Measurements from ENCODE around the gene TSPAN13. TPM values are rescaled to one million over a fixed set of nuclear protein-coding genes. Genes with fewer than 3 reads are reported as not detected.

The TSPAN13 gene
- polyA plus RNA-seq, 4 donors = 56.2 to 205 (median 63.9) TPM

- FAIRE-seq (no peak), DNase-seq (no peak)
- 96 to 99% (median 97%) methylated on average over 4 of the region's 4 CpGs for WGBS, 3 donors
- no peak overlapping the region for H3K27ac ChIP-seq (ENCODE audit: low read depth in 1 of 3, low read length in 2 of 3)
- H3K27me3 ChIP-seq (ENCODE audit: control insufficient read depth in 3 of 3, insufficient read depth in 3 of 3, low read length in 3 of 3) = no peaks in the 10 kb centered on the region
- H3K9me3 ChIP-seq (ENCODE audit: control insufficient read depth in 2 of 2, insufficient read depth in 1 of 2, low read depth in 1 of 2, low read length in 1 of 2) = no peaks in the 10 kb centered on the region
- H3K4me1 ChIP-seq (ENCODE audit: control insufficient read depth in 3 of 3, insufficient read depth in 2 of 3, low read depth in 1 of 3, low read length in 2 of 3) = peaks cover 0 to 1% (median 0%) of the 10 kb centered on the region in 3 donors
- no peak overlapping the region for H3K4me3 ChIP-seq (ENCODE audit: low read depth in 1 of 3, low read length in 3 of 3)
- H3K36me3 ChIP-seq (ENCODE audit: control insufficient read depth in 3 of 3, insufficient read depth in 2 of 3, low read depth in 1 of 3, low read length in 3 of 3) = no peaks in the 10 kb centered on the region
These were observed 20.7 kb upstream of the TSPAN13 start for GRCh38 chr7:16732828-16733227.

GRCh38 chr7:16734148-16734726, 19.3 kb upstream of the TSPAN13 start:
- Histone ChIP-seq H3K9me3 (ENCODE audit: control insufficient read depth in 2 of 2, insufficient read depth in 1 of 2, low read depth in 1 of 2, low read length in 1 of 2) (no peaks in the 10 kb centered on the region), H3K4me1 (ENCODE audit: control insufficient read depth in 3 of 3, insufficient read depth in 2 of 3, low read depth in 1 of 3, low read length in 2 of 3) (peaks cover 0 to 8% (median 0%) of the 10 kb centered on the region in 3 donors), H3K36me3 (ENCODE audit: control insufficient read depth in 3 of 3, insufficient read depth in 2 of 3, low read depth in 1 of 3, low read length in 3 of 3) (no peaks in the 10 kb centered on the region), H3K27me3 (ENCODE audit: control insufficient read depth in 3 of 3, insufficient read depth in 3 of 3, low read length in 3 of 3) (no peaks in the 10 kb centered on the region), H3K4me3 (ENCODE audit: low read depth in 1 of 3, low read length in 3 of 3) (no peak overlapping the region), H3K27ac (ENCODE audit: low read depth in 1 of 3, low read length in 2 of 3) (no peak overlapping the region)
- 91 to 96% (median 95%) methylated on average over 7 of the region's 7 CpGs for WGBS, 3 donors
- FAIRE-seq (no peak), DNase-seq (no peak)

GRCh38 chr7:16735020-16735419, 18.5 kb upstream of the TSPAN13 start:
- H3K27me3 ChIP-seq (ENCODE audit: control insufficient read depth in 3 of 3, insufficient read depth in 3 of 3, low read length in 3 of 3) = no peaks in the 10 kb centered on the region
- WGBS, 3 donors = 82 to 87% (median 86%) methylated on average over 4 of the region's 4 CpGs
- H3K9me3 ChIP-seq (ENCODE audit: control insufficient read depth in 2 of 2, insufficient read depth in 1 of 2, low read depth in 1 of 2, low read length in 1 of 2) = no peaks in the 10 kb centered on the region
- H3K36me3 ChIP-seq (ENCODE audit: control insufficient read depth in 3 of 3, insufficient read depth in 2 of 3, low read depth in 1 of 3, low read length in 3 of 3) = no peaks in the 10 kb centered on the region
- no peak overlapping the region for H3K27ac ChIP-seq (ENCODE audit: low read depth in 1 of 3, low read length in 2 of 3)
- H3K4me3 ChIP-seq (ENCODE audit: low read depth in 1 of 3, low read length in 3 of 3) = no peak overlapping the region
- FAIRE-seq (no peak), DNase-seq (no peak)
- peaks cover 0 to 14% (median 0%) of the 10 kb centered on the region in 3 donors for H3K4me1 ChIP-seq (ENCODE audit: control insufficient read depth in 3 of 3, insufficient read depth in 2 of 3, low read depth in 1 of 3, low read length in 2 of 3)

- Histone ChIP-seq H3K9me3 (ENCODE audit: control insufficient read depth in 2 of 2, insufficient read depth in 1 of 2, low read depth in 1 of 2, low read length in 1 of 2) (no peaks in the 10 kb centered on the region), H3K27me3 (ENCODE audit: control insufficient read depth in 3 of 3, insufficient read depth in 3 of 3, low read length in 3 of 3) (no peaks in the 10 kb centered on the region), H3K4me3 (ENCODE audit: low read depth in 1 of 3, low read length in 3 of 3) (no peak overlapping the region), H3K36me3 (ENCODE audit: control insufficient read depth in 3 of 3, insufficient read depth in 2 of 3, low read depth in 1 of 3, low read length in 3 of 3) (no peaks in the 10 kb centered on the region), H3K4me1 (ENCODE audit: control insufficient read depth in 3 of 3, insufficient read depth in 2 of 3, low read depth in 1 of 3, low read length in 2 of 3) (peaks cover 0 to 23% (median 0%) of the 10 kb centered on the region in 3 donors), H3K27ac (ENCODE audit: low read depth in 1 of 3, low read length in 2 of 3) (no peak overlapping the region)
- WGBS, 3 donors = 93% methylated on average over 5 of the region's 5 CpGs
- DNase-seq (no peak), FAIRE-seq (no peak)
These were observed 15.4 kb upstream of the TSPAN13 start for GRCh38 chr7:16738011-16738688.

GRCh38 chr7:16739863-16740622, 13.5 kb upstream of the TSPAN13 start:
- DNase-seq = peak; percentile 48 to 75
- H3K27ac ChIP-seq (ENCODE audit: low read depth in 1 of 3, low read length in 2 of 3) = peak overlapping the region in 1 of 3 donors; percentile 76

GRCh38 chr7:16740623-16740953, 13.0 kb upstream of the TSPAN13 start:
- 81 to 87% (median 86%) methylated on average over 3 of the region's 3 CpGs for WGBS, 3 donors
- no peaks in the 10 kb centered on the region for H3K9me3 ChIP-seq (ENCODE audit: control insufficient read depth in 2 of 2, insufficient read depth in 1 of 2, low read depth in 1 of 2, low read length in 1 of 2)
- H3K4me3 ChIP-seq (ENCODE audit: low read depth in 1 of 3, low read length in 3 of 3) = no peak overlapping the region
- H3K4me1 ChIP-seq (ENCODE audit: control insufficient read depth in 3 of 3, insufficient read depth in 2 of 3, low read depth in 1 of 3, low read length in 2 of 3) = peaks cover 0 to 23% (median 0%) of the 10 kb centered on the region in 3 donors
- H3K27me3 ChIP-seq (ENCODE audit: control insufficient read depth in 3 of 3, insufficient read depth in 3 of 3, low read length in 3 of 3) = no peaks in the 10 kb centered on the region
- FAIRE-seq (no peak), DNase-seq (no peak)
- H3K36me3 ChIP-seq (ENCODE audit: control insufficient read depth in 3 of 3, insufficient read depth in 2 of 3, low read depth in 1 of 3, low read length in 3 of 3) = no peaks in the 10 kb centered on the region
- H3K27ac ChIP-seq (ENCODE audit: low read depth in 1 of 3, low read length in 2 of 3) = peak overlapping the region in 1 of 3 donors; percentile 76

More at GRCh38 chr7:16739863-16740622, 13.5 kb upstream of the TSPAN13 start:
- WGBS, 3 donors = 26 to 41% (median 27%) methylated on average over 6 of the region's 6 CpGs
- no peak for FAIRE-seq
- no peaks in the 10 kb centered on the region for H3K36me3 ChIP-seq (ENCODE audit: control insufficient read depth in 3 of 3, insufficient read depth in 2 of 3, low read depth in 1 of 3, low read length in 3 of 3)
- no peaks in the 10 kb centered on the region for H3K27me3 ChIP-seq (ENCODE audit: control insufficient read depth in 3 of 3, insufficient read depth in 3 of 3, low read length in 3 of 3)
- H3K4me3 ChIP-seq (ENCODE audit: low read depth in 1 of 3, low read length in 3 of 3) = no peak overlapping the region
- H3K9me3 ChIP-seq (ENCODE audit: control insufficient read depth in 2 of 2, insufficient read depth in 1 of 2, low read depth in 1 of 2, low read length in 1 of 2) = no peaks in the 10 kb centered on the region
- H3K4me1 ChIP-seq (ENCODE audit: control insufficient read depth in 3 of 3, insufficient read depth in 2 of 3, low read depth in 1 of 3, low read length in 2 of 3) = peaks cover 0 to 23% (median 0%) of the 10 kb centered on the region in 3 donors

- H3K27me3 ChIP-seq (ENCODE audit: control insufficient read depth in 3 of 3, insufficient read depth in 3 of 3, low read length in 3 of 3) = no peaks in the 10 kb centered on the region
- FAIRE-seq (no peak), DNase-seq (no peak)
- WGBS, 3 donors = 93 to 96% (median 93%) methylated on average over 1 of the region's 1 CpG
- peak overlapping the region in 1 of 3 donors; percentile 76 for H3K27ac ChIP-seq (ENCODE audit: low read depth in 1 of 3, low read length in 2 of 3)
- H3K4me1 ChIP-seq (ENCODE audit: control insufficient read depth in 3 of 3, insufficient read depth in 2 of 3, low read depth in 1 of 3, low read length in 2 of 3) = peaks cover 0 to 23% (median 0%) of the 10 kb centered on the region in 3 donors
- no peaks in the 10 kb centered on the region for H3K36me3 ChIP-seq (ENCODE audit: control insufficient read depth in 3 of 3, insufficient read depth in 2 of 3, low read depth in 1 of 3, low read length in 3 of 3)
- no peaks in the 10 kb centered on the region for H3K9me3 ChIP-seq (ENCODE audit: control insufficient read depth in 2 of 2, insufficient read depth in 1 of 2, low read depth in 1 of 2, low read length in 1 of 2)
- no peak overlapping the region for H3K4me3 ChIP-seq (ENCODE audit: low read depth in 1 of 3, low read length in 3 of 3)
These were observed 12.6 kb upstream of the TSPAN13 start for GRCh38 chr7:16740996-16741395.

GRCh38 chr7:16741676-16742075, 11.9 kb upstream of the TSPAN13 start:
- Histone ChIP-seq H3K36me3 (ENCODE audit: control insufficient read depth in 3 of 3, insufficient read depth in 2 of 3, low read depth in 1 of 3, low read length in 3 of 3) (no peaks in the 10 kb centered on the region), H3K9me3 (ENCODE audit: control insufficient read depth in 2 of 2, insufficient read depth in 1 of 2, low read depth in 1 of 2, low read length in 1 of 2) (no peaks in the 10 kb centered on the region), H3K4me1 (ENCODE audit: control insufficient read depth in 3 of 3, insufficient read depth in 2 of 3, low read depth in 1 of 3, low read length in 2 of 3) (peaks cover 0 to 23% (median 0%) of the 10 kb centered on the region in 3 donors), H3K27me3 (ENCODE audit: control insufficient read depth in 3 of 3, insufficient read depth in 3 of 3, low read length in 3 of 3) (no peaks in the 10 kb centered on the region), H3K4me3 (ENCODE audit: low read depth in 1 of 3, low read length in 3 of 3) (no peak overlapping the region), H3K27ac (ENCODE audit: low read depth in 1 of 3, low read length in 2 of 3) (no peak overlapping the region)
- DNase-seq = no peak
- no peak for FAIRE-seq
- WGBS, 3 donors = 89 to 93% (median 93%) methylated on average over 1 of the region's 1 CpG
